HCT116 (cell line): Measurements from ENCODE around the gene CEP131.
"Not testable (repeated sequence)": the region's sequence is repeated elsewhere in the genome, so short reads cannot be mapped to it uniquely, and the experiment has no call there.

Experiments
- TF ChIP-seq, protein P1 (sequence below), 3 experiments: fragments of 200-600 bp in 1 of 3; sonication (generic) in 1 of 3; IDR thresholded peaks in 2 of 3; conservative IDR thresholded peaks in 1 of 3; 2 replicates each; pipeline ENCODE4 v1.5.1; 2012 to 2017; ENCODE audit warnings: low read depth in 2 of 3, low read length in 2 of 3, antibody characterized with exemption in 1 of 3, borderline replicate concordance in 1 of 3, control low read depth in 1 of 3, mild to moderate bottlenecking in 1 of 3, mixed read lengths in 1 of 3, mixed run types in 1 of 3, moderate library complexity in 1 of 3; ENCODE audit not compliant: insufficient read depth in 1 of 3
- TF ChIP-seq, protein P2 (sequence below): IDR thresholded peaks from 2 replicates; pipeline ENCODE4 v1.6.1; 2012

DNA sequence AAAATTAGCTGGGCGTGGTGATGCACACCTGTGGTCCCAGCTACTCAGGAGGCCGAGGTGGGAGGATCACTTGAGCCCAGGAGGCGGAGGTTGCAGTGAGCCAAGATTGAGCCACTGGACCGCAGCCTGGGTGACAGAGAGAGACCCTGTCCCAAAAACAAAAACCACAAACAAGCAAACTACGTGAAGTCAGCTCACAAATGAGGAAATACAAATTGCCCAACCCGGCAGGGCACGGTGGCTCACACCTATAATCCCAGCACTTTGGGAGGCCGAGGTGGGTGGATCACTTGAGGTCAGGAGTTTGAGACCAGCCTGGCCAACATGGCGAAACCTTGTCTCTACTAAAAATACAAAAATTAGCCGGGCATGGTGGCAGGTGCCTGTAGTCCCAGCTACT, 76.6 kb downstream of the CEP131 start:
- TF ChIP-seq, protein P1, sequence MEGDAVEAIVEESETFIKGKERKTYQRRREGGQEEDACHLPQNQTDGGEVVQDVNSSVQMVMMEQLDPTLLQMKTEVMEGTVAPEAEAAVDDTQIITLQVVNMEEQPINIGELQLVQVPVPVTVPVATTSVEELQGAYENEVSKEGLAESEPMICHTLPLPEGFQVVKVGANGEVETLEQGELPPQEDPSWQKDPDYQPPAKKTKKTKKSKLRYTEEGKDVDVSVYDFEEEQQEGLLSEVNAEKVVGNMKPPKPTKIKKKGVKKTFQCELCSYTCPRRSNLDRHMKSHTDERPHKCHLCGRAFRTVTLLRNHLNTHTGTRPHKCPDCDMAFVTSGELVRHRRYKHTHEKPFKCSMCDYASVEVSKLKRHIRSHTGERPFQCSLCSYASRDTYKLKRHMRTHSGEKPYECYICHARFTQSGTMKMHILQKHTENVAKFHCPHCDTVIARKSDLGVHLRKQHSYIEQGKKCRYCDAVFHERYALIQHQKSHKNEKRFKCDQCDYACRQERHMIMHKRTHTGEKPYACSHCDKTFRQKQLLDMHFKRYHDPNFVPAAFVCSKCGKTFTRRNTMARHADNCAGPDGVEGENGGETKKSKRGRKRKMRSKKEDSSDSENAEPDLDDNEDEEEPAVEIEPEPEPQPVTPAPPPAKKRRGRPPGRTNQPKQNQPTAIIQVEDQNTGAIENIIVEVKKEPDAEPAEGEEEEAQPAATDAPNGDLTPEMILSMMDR (IDR thresholded peaks at IDR 0.05 in 2 of 3, conservative IDR thresholded peaks at IDR 0.05 in 1 of 3; ENCODE audit: borderline replicate concordance in 1 of 3, insufficient read depth in 1 of 3, low read depth in 2 of 3, low read length in 2 of 3) = not testable (repeated sequence)
- TF ChIP-seq, protein P2, sequence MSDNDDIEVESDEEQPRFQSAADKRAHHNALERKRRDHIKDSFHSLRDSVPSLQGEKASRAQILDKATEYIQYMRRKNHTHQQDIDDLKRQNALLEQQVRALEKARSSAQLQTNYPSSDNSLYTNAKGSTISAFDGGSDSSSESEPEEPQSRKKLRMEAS = not testable (repeated sequence)
